ENCODE measurements around the gene FCRL3.

GRCh38 chr1:157721985-157722384, 21.4 kb upstream of the FCRL3 start:
- TF ChIP-seq, protein P1, sequence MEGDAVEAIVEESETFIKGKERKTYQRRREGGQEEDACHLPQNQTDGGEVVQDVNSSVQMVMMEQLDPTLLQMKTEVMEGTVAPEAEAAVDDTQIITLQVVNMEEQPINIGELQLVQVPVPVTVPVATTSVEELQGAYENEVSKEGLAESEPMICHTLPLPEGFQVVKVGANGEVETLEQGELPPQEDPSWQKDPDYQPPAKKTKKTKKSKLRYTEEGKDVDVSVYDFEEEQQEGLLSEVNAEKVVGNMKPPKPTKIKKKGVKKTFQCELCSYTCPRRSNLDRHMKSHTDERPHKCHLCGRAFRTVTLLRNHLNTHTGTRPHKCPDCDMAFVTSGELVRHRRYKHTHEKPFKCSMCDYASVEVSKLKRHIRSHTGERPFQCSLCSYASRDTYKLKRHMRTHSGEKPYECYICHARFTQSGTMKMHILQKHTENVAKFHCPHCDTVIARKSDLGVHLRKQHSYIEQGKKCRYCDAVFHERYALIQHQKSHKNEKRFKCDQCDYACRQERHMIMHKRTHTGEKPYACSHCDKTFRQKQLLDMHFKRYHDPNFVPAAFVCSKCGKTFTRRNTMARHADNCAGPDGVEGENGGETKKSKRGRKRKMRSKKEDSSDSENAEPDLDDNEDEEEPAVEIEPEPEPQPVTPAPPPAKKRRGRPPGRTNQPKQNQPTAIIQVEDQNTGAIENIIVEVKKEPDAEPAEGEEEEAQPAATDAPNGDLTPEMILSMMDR (IDR thresholded peaks at IDR 0.05): no peak
- no peak for TF ChIP-seq POLR2A (IDR thresholded peaks at IDR 0.05)

All from lower leg skin (tissue), 3 donors.